ENCODE results near the gene FEN1. TPM values are rescaled to one million over a fixed set of nuclear protein-coding genes. Genes with fewer than 3 reads are reported as not detected.

FEN1 gene
- total and polyA plus RNA-seq, 2 experiments from 2014 or later = 15.4 to 21.0 TPM

DNA sequence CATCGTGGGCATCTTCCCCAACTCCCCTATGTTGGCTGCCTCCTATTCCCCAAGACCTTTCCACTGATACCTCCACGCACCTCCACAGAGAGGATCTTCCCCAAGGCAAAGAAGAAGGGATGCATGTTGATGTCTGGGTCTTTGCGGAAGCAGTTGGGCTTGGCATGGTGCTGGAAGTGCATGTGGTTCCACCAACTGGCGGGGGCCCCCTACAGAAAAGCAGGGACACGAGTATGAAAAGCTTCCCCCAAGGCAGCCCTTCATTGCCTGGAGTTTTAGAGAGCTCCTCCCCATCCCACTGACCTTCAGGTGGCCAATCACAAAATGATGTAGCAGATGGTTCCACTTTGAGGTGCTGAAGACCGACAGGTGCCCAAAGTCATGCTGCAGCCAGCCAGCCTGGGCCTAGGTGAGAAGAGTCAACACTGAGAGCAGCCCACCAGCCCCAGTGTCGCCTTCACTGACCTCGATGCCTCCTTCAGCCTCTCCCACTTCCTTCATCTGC lies 18.0 kb downstream of the FEN1 start:
- H3K4me3 ChIP-seq = no peak overlapping the region
- no peak for TF ChIP-seq EZH2 (IDR thresholded peaks at IDR 0.05; ENCODE audit: borderline replicate concordance)
- no peak for TF ChIP-seq EZH2phosphoT487 (IDR thresholded peaks at IDR 0.05; ENCODE audit: low read depth, severe bottlenecking, unreplicated experiment)
- TF ChIP-seq, protein P1, sequence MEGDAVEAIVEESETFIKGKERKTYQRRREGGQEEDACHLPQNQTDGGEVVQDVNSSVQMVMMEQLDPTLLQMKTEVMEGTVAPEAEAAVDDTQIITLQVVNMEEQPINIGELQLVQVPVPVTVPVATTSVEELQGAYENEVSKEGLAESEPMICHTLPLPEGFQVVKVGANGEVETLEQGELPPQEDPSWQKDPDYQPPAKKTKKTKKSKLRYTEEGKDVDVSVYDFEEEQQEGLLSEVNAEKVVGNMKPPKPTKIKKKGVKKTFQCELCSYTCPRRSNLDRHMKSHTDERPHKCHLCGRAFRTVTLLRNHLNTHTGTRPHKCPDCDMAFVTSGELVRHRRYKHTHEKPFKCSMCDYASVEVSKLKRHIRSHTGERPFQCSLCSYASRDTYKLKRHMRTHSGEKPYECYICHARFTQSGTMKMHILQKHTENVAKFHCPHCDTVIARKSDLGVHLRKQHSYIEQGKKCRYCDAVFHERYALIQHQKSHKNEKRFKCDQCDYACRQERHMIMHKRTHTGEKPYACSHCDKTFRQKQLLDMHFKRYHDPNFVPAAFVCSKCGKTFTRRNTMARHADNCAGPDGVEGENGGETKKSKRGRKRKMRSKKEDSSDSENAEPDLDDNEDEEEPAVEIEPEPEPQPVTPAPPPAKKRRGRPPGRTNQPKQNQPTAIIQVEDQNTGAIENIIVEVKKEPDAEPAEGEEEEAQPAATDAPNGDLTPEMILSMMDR (IDR thresholded peaks at IDR 0.05; ENCODE audit: poor library complexity) = no peak
- no peaks in the 10 kb centered on the region for H4K20me1 ChIP-seq (ENCODE audit: insufficient read depth, poor library complexity, severe bottlenecking)
- H3K9me3 ChIP-seq (ENCODE audit: low read depth) = no peaks in the 10 kb centered on the region
- peaks cover 10% of the 10 kb centered on the region for H3K4me1 ChIP-seq (ENCODE audit: insufficient read depth)
- H3K36me3 ChIP-seq (replicated peaks; ENCODE audit: insufficient read depth, low read depth) = no peaks in the 10 kb centered on the region
- WGBS (ENCODE audit: low lambda C conversion rate, missing lambda C conversion rate) = 92% methylated on average over 8 of the region's 8 CpGs
- no peaks in the 10 kb centered on the region for H3K9me2 ChIP-seq (replicated peaks; ENCODE audit: insufficient read depth)
- H3K27me3 ChIP-seq = no peaks in the 10 kb centered on the region
- H2AFZ ChIP-seq = no peak overlapping the region
- peaks cover 19% of the 10 kb centered on the region for H3K79me2 ChIP-seq
- no peak overlapping the region for H3K27ac ChIP-seq
- no peak for DNase-seq (ENCODE audit: low spot score)
- H3K4me2 ChIP-seq = no peak overlapping the region

DNA sequence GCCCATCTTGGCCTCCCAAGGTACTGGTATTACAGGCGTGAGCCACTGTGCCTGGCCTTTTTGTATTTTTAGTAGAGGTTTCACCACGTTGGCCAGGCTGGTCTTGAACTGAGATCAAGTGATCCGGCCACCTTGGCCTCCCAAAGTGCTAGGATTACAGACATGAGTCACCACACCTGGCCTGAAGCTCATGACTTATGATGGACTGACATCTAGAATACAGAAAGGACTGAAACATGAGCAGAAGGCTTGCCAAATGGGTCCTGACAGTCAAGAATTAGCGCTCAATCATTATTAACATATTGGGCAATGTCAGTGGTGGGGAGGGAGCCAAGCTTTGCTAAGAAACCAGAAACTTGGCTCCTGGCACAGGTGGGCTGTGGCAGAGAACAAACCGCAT lies 19.1 kb downstream of the FEN1 start:
- Histone ChIP-seq H3K27me3 (no peaks in the 10 kb centered on the region), H3K79me2 (peaks cover 20% of the 10 kb centered on the region), H3K36me3 (replicated peaks; ENCODE audit: insufficient read depth, low read depth) (no peaks in the 10 kb centered on the region), H3K4me3 (no peak overlapping the region), H3K4me1 (ENCODE audit: insufficient read depth) (peaks cover 10% of the 10 kb centered on the region), H3K9me3 (ENCODE audit: low read depth) (no peaks in the 10 kb centered on the region), H2AFZ (no peak overlapping the region), H4K20me1 (ENCODE audit: insufficient read depth, poor library complexity, severe bottlenecking) (no peaks in the 10 kb centered on the region), H3K27ac (no peak overlapping the region), H3K9me2 (replicated peaks; ENCODE audit: insufficient read depth) (no peaks in the 10 kb centered on the region), H3K4me2 (no peak overlapping the region)
- DNase-seq (ENCODE audit: low spot score) = no peak
- TF ChIP-seq EZH2 (IDR thresholded peaks at IDR 0.05; ENCODE audit: borderline replicate concordance) (no peak), EZH2phosphoT487 (IDR thresholded peaks at IDR 0.05; ENCODE audit: low read depth, severe bottlenecking, unreplicated experiment) (no peak)
- TF ChIP-seq, protein P1 (IDR thresholded peaks at IDR 0.05; ENCODE audit: poor library complexity) = no peak
- WGBS (ENCODE audit: low lambda C conversion rate, missing lambda C conversion rate) = 92% methylated on average over 5 of the region's 5 CpGs

DNA sequence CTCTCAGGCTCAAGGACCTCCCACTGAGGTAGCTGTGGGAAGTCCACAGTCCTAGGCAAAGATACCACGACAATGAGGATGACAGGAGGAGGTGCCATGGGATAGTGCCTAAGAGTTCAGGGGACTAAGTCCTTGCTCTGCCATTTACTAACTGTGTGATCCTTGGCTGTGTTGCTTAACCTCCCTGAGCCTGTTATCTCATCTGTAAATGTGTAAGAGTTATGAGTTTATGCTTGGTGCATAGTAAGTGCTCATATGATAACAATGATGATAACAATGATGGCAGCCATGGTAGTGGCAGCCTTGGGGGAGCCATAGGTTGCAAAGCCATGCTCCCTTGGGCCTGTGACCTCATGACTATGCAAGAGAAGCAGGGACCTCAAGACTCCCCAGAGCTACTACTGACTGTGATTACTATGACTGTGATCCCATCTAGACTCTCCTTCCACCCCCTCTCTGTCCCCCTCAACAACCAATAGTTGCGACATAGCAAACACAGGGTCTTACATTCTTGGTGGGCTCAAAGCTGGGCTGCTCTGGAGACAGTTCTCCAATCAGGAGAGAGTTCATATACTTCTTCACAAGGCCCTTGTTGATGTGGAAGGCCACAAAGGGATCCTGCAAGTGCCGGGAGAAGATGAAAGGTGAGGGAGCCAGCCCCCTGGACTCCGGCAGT lies 20.2 kb downstream of the FEN1 start:
- H3K4me2 ChIP-seq = no peak overlapping the region
- peaks cover 16% of the 10 kb centered on the region for H3K4me1 ChIP-seq (ENCODE audit: insufficient read depth)
- TF ChIP-seq EZH2 (IDR thresholded peaks at IDR 0.05; ENCODE audit: borderline replicate concordance) (no peak), EZH2phosphoT487 (IDR thresholded peaks at IDR 0.05; ENCODE audit: low read depth, severe bottlenecking, unreplicated experiment) (no peak)
- TF ChIP-seq, protein P1 (IDR thresholded peaks at IDR 0.05; ENCODE audit: poor library complexity) = no peak
- H3K9me2 ChIP-seq (replicated peaks; ENCODE audit: insufficient read depth) = no peaks in the 10 kb centered on the region
- no peak overlapping the region for H3K4me3 ChIP-seq
- H3K79me2 ChIP-seq = peaks cover 22% of the 10 kb centered on the region
- H3K9me3 ChIP-seq (ENCODE audit: low read depth) = no peaks in the 10 kb centered on the region
- 95% methylated on average over 4 of the region's 4 CpGs for WGBS (ENCODE audit: low lambda C conversion rate, missing lambda C conversion rate)
- no peak for DNase-seq (ENCODE audit: low spot score)
- H3K27me3 ChIP-seq = no peaks in the 10 kb centered on the region
- no peak overlapping the region for H2AFZ ChIP-seq
- H3K36me3 ChIP-seq (replicated peaks; ENCODE audit: insufficient read depth, low read depth) = no peaks in the 10 kb centered on the region
- H3K27ac ChIP-seq = no peak overlapping the region
- no peaks in the 10 kb centered on the region for H4K20me1 ChIP-seq (ENCODE audit: insufficient read depth, poor library complexity, severe bottlenecking)
